Neutrophil (primary cell): ENCODE data around the gene KIAA0232.

Source experiments
- H3K27ac ChIP-seq: fragments of 200-600 bp; sonication (generic); 2 replicates; pipeline ENCODE4 v1.5.1; 2016; ENCODE audit warnings: mild to moderate bottlenecking, moderate library complexity
- H3K27me3 ChIP-seq: fragments of 200-600 bp; sonication (generic); 2 replicates; pipeline ENCODE4 v1.6.0; 2016; ENCODE audit warnings: mild to moderate bottlenecking
- H3K36me3 ChIP-seq: fragments of 200-600 bp; sonication (generic); 2 replicates; pipeline ENCODE4 v1.5.1; 2017
- H3K4me1 ChIP-seq, 2 experiments: fragments of 200-600 bp in 1 of 2; sonication (generic) in 1 of 2; 1 replicate in 1 of 2; 2 replicates in 1 of 2; pipeline versions ENCODE4 v1.5.1 to v1.6.1; 2013 to 2016; ENCODE audit warnings: low read depth in 1 of 2, low read length in 1 of 2, mild to moderate bottlenecking in 1 of 2, moderate library complexity in 1 of 2; ENCODE audit not compliant: control insufficient read depth in 1 of 2, insufficient read depth in 1 of 2
- H3K4me3 ChIP-seq, 2 experiments: fragments of 200-600 bp in 1 of 2; sonication (generic) in 1 of 2; 1 replicate in 1 of 2; 2 replicates in 1 of 2; pipeline ENCODE4 v1.5.1; 2013 to 2016; ENCODE audit warnings: low read depth in 1 of 2, low read length in 1 of 2, mild to moderate bottlenecking in 1 of 2, moderate library complexity in 1 of 2
- H3K9me3 ChIP-seq: fragments of 200-600 bp; sonication (generic); 2 replicates; pipeline ENCODE4 v1.5.1; 2016
- CTCF ChIP-seq: fragments of 200-600 bp; sonication (generic); IDR thresholded peaks from 2 replicates; pipeline ENCODE4 v1.5.1; 2016; ENCODE audit warnings: antibody characterized with exemption

Gene KIAA0232

GRCh38 chr4:6742507-6742906 is 40.0 kb upstream of the KIAA0232 start:
- Histone ChIP-seq H3K27ac (no peak overlapping the region), H3K27me3 (peaks cover 14% of the 10 kb centered on the region), H3K4me1 (no peaks in the 10 kb centered on the region), H3K4me3 (no peak overlapping the region), H3K36me3 (no peaks in the 10 kb centered on the region), H3K9me3 (no peaks in the 10 kb centered on the region)
- no peak for TF ChIP-seq CTCF

GRCh38 chr4:6742989-6743388 is 39.5 kb upstream of the KIAA0232 start:
- no peaks in the 10 kb centered on the region for H3K9me3 ChIP-seq
- H3K4me1 ChIP-seq = no peaks in the 10 kb centered on the region
- H3K4me3 ChIP-seq = no peak overlapping the region
- TF ChIP-seq CTCF = no peak
- H3K36me3 ChIP-seq = no peaks in the 10 kb centered on the region
- H3K27ac ChIP-seq = no peak overlapping the region
- H3K27me3 ChIP-seq = peaks cover 14% of the 10 kb centered on the region

GRCh38 chr4:6746721-6747293 is 35.7 kb upstream of the KIAA0232 start:
- Histone ChIP-seq H3K4me3 (no peak overlapping the region), H3K4me1 (no peaks in the 10 kb centered on the region), H3K36me3 (no peaks in the 10 kb centered on the region), H3K9me3 (no peaks in the 10 kb centered on the region), H3K27ac (no peak overlapping the region), H3K27me3 (no peaks in the 10 kb centered on the region)
- no peak for TF ChIP-seq CTCF

- Histone ChIP-seq H3K4me1 (no peaks in the 10 kb centered on the region), H3K9me3 (no peaks in the 10 kb centered on the region), H3K27me3 (no peaks in the 10 kb centered on the region), H3K36me3 (no peaks in the 10 kb centered on the region), H3K4me3 (no peak overlapping the region), H3K27ac (no peak overlapping the region)
- no peak for TF ChIP-seq CTCF
These were observed 35.1 kb upstream of the KIAA0232 start for GRCh38 chr4:6747294-6748051.

- no peaks in the 10 kb centered on the region for H3K27me3 ChIP-seq
- H3K27ac ChIP-seq = no peak overlapping the region
- H3K36me3 ChIP-seq = no peaks in the 10 kb centered on the region
- H3K9me3 ChIP-seq = no peaks in the 10 kb centered on the region
- H3K4me1 ChIP-seq = no peaks in the 10 kb centered on the region
- no peak for TF ChIP-seq CTCF
- H3K4me3 ChIP-seq = no peak overlapping the region
These were observed 34.2 kb upstream of the KIAA0232 start for GRCh38 chr4:6748286-6748685.
